HG03442 (cell line): ENCODE data around the gene ZNF331.
"Not testable (repeated sequence)": the region's sequence is repeated elsewhere in the genome, so short reads cannot be mapped to it uniquely, and the experiment has no call there.

ENCODE experiments used
- ATAC-seq: cut with Tn5 transposase; IDR thresholded peaks from one replicate; pipeline ENCODE4 v1.9.1; 2021; ENCODE audit warnings: mild to moderate bottlenecking, moderate library complexity; ENCODE audit not compliant: unreplicated experiment

ZNF331 gene

DNA sequence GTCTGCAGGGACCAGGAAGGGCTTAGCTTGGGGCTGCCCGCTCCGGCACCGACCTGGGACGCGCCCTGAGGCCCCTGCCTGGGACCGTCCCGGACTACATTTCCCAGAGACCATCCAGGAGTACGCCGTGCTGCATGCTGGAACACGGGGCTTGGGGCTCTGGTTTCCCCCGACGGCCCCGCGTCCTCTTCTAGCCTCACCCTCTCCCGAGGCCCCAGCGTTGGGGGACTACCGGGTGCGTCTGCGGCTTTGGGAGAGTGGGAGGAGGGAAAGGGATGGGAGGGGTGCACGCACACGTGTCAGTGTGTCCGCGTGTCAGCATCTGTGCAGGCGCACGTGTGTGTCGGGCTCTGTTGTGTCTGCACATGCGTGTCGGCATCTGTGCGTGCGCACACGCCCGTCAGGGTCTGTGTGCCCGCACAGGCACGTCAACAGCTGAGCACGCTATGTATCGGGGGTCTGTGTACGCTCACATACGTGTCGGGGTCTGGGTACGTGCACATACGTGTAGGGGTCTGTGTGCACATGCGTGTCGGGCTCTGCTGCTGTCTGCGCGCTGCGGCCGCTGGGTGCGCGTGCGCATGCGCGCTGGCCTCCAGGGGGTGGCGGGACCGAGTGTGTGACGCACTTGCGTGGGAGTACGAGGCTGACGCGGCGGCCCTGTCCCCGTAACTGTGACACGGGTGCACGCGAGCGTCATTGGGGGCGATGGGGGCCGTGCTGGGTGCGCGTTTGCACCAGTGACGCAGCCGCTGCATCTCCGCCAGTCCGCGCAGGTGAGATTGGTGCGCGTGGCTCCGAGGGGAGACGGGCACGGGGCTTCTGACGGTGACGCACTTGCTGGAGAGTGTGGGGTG, at the start of gene ZNF331:
TSS of gene ZNF331 (plus strand) at position 625 of the 857 bp plus-strand sequence. CDS start 31,232 bp downstream, outside the sequence.
- ATAC-seq, result peak; percentile 68

GRCh38 chr19:53492153-53492552, 45.8 kb upstream of the ZNF331 start:
- no peak for ATAC-seq

DNA sequence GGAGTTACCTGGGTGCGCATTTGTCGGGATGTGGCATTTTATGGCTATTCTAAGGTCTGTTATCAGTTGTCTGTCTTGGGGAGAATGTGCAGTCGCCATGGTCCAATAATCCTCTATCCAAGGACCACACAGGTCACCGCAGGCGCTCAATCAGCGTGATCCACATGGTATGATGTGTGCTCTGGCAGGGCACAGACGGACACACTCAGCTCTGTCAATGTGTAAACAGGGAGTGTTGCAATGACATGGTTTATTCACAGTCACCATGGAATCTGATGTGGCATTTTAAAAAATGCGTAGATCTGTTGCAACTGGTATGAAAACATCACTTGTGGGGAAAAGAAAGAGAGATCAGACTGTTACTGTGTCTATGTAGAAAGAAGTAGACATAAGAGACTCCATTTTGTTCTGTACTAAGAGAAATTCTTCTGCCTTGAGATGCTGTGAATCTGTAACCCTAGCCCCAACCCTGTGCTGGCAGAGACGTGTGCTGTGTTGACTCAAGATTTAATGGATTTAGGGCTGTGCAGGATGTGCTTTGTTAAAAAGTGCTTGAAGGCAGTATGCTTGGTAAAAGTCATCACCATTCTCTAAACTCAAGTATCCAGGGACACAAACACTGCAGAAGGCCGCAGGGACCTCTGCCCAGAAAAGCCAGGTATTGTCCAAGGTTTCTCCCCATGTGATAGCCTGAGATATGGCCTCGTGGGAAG, 40.5 kb upstream of the ZNF331 start:
- not testable (repeated sequence) for ATAC-seq

- ATAC-seq, result not testable (repeated sequence)
These were observed 39.9 kb upstream of the ZNF331 start for GRCh38 chr19:53498024-53498395.

- ATAC-seq, result not testable (repeated sequence)
These were observed 34.8 kb upstream of the ZNF331 start for GRCh38 chr19:53503151-53503550.

GRCh38 chr19:53503671-53504364, 34.1 kb upstream of the ZNF331 start:
- not testable (repeated sequence) for ATAC-seq

GRCh38 chr19:53504365-53504703, 33.6 kb upstream of the ZNF331 start:
- ATAC-seq, result not testable (repeated sequence)

GRCh38 chr19:53504885-53505284, 33.1 kb upstream of the ZNF331 start:
- no peak for ATAC-seq

- no peak for ATAC-seq
These were observed 31.2 kb upstream of the ZNF331 start for GRCh38 chr19:53506728-53507127.

GRCh38 chr19:53507523-53508442, 30.2 kb upstream of the ZNF331 start:
- ATAC-seq, result no peak

- no peak for ATAC-seq
These were observed 28.5 kb upstream of the ZNF331 start for GRCh38 chr19:53509443-53509842.

DNA sequence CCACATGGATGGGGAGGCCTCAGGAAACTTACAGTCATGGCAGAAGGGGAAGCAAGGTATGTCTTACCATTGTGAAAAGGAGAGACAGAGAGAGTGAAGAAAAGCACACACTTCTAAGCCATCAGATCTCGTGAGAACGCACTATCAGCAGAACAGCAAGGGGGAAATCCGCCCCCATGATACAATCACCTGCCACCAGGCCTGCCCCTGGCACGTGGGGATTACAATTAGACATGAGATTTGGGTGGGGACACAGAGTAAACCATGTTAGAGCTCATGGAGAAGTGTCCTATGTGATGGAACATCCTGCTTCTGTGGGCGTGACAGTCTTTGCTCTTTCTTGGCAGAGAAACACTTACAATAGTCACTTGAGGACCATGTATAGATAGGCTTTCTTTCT, 28.1 kb upstream of the ZNF331 start:
- no peak for ATAC-seq

GRCh38 chr19:53511357-53511756, 26.6 kb upstream of the ZNF331 start:
- ATAC-seq, result no peak

GRCh38 chr19:53511933-53512374, 26.0 kb upstream of the ZNF331 start:
- ATAC-seq, result no peak

DNA sequence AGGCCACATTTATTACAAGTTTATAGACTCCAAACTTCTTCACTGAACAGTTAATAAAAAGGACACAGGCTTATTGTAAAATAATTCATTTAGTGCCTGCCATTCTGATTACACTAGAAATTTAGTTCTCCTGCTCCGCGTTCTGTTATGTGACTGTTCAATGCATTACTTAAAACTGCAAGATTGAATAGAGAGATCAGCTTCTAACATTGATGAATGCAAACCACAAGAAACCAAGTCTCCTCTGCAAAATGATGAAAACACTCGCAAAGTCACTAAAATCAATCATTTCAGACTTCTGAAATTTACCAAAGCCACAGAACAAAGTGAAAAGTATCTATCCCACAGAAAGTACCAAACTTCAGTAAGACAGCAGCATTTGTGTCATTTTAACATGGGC, 22.9 kb upstream of the ZNF331 start:
- not testable (repeated sequence) for ATAC-seq

DNA sequence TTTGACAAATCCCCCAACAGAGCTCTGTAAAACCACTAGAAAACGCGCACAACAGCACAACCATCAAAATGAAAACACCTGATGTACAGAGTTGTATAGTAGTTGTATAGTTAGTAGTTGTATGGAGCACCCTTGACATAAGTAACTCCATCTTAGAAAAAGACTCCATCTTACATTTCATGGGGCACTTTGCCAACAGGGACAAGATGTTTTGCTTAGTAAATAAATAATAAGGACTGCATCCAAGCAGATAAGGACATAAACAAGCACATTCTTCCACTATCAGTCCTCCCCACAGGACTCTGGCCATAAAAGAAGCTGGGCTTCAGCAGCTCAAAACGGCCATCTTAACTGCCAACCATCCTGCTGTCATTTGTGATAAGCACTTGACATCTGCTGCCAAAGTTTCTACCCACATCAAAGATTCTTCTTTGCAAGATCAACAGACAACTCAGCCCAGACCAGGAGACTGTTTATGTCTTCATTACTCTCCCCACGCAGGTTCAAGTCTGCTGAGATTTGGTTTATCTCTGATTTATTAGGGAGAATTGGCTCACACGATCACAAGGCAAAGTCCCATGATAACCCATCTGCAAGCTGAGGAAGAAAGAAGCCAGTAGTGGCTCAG, 20.7 kb upstream of the ZNF331 start:
- no peak for ATAC-seq

GRCh38 chr19:53518121-53518520, 19.8 kb upstream of the ZNF331 start:
- ATAC-seq, result no peak

DNA sequence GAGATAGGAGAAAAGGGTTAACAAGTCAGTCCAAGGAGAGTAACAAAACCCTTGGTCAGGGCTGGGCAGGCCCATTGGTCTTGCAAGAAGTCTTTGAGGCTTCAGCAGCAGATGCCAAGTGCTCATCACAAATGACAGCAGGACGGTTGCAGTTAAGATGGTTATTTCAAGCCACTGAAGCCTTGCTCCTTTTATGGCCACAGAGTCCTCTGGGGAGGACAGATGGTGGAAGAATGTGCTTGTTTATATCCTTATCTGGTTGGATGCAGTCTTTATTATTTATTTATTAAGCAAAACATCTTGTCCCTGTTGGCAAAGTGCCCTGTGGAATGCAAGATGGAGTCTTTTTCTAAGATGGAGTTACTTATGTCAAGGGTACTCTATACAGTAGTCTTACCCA, 19.2 kb upstream of the ZNF331 start:
- ATAC-seq, result no peak

DNA sequence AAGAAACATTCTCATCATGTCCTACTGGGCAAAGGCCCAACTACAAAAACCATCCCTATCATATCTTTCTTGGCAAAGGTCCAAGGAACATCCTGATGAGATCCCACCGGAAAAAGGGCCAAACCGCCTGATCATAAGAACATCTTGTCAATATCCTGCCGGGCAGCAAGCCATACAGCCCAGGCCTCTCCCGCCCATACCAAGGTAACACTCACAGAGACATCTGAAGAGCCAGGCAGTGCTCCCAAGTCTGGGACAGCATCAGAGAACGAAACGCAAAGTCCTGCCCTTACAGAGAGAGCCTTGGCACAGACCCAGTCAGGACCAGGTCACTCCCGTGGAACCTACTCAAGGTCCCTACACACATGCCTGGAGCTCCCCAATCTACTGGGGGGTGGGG, 18.5 kb upstream of the ZNF331 start:
- ATAC-seq, result no peak

GRCh38 chr19:53520163-53520546, 17.8 kb upstream of the ZNF331 start:
- ATAC-seq, result no peak
